GM18517 (cell line): Measurements from ENCODE around the gene PRRG4.
"Not testable (repeated sequence)": the region's sequence is repeated elsewhere in the genome, so short reads cannot be mapped to it uniquely, and the experiment has no call there.

Experiments
- ATAC-seq: cut with Tn5 transposase; IDR thresholded peaks from one replicate; pipeline ENCODE4 v1.9.1; 2021; ENCODE audit warnings: mild to moderate bottlenecking, moderate library complexity; ENCODE audit not compliant: unreplicated experiment

The PRRG4 gene

DNA sequence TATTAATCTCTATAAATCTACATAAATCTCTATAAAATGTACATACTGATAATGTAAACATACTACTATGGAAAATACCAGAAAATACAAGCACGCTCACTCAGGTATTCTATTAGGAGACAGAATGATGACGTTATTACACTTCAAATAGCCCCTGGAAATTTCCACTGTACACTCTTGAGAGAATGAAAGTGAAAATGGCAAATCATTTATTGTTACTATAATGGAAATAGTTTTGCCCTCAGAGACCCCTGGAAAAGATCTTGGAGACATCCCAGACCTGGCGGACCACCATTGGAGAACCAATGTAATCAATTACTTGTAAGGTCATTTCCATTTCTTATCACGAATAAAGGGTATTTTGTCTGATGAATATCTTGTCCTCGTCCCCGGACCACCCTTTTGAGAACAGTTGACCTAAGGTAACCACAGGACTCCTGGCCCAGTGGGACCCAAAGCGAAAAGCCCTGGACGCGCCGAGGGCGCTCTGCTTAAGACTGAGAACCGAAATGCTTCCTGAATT lies 509 bp upstream of the PRRG4 start:
- peak; percentile 49 for ATAC-seq

DNA sequence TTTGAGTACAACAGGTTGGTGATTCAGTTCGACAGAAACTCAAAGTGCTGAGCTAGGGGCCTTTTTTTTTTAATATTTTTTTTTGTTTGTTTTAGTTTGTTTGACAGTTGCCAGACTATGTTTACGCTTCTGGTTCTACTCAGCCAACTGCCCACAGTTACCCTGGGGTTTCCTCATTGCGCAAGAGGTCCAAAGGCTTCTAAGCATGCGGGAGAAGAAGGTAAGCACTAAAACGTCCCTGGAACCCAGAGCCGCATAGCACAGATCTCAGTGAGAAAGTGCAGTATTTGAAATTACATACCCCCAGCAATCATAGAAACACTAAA lies 649 bp downstream of the PRRG4 start:
- peak; percentile 7 for ATAC-seq

DNA sequence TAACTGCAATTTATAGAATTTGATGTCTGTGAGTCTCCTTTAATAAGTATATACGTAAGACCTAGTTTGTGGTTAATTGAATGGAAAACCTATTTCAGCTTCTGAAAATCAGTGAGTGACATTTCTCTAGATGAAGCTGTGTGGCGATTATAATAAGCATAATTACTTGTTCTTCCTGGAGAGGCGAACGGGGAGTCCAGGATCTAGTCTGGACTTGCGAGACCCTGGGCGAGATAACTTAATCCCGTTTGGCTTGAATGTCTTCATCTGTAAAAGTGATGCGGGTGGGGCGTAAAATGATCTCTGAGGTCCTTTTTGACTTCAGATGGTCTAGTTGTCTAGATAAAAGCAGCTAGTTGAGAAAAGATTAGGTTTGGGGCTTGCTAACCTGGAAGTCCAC lies 1.1 kb downstream of the PRRG4 start:
- ATAC-seq = no peak

DNA sequence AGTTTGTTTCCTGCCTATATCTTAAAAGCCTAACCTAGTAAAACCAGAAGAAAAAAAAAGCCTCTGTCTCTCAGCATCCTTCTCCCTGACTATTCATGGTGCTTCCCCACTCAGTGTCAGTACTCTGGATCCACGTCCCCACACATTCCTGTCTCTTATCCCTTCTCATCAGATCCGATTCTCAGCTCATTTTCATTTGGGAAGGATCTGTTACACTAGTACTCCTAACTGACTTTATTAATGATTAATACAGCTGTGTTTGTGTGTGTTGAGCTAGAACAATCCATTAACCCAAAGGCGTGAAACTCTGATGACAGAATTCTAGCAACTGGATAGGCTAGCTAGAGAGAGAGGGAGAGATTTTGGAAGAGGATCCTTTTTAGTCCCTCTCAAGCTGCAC lies 1.5 kb downstream of the PRRG4 start:
- ATAC-seq = no peak

DNA sequence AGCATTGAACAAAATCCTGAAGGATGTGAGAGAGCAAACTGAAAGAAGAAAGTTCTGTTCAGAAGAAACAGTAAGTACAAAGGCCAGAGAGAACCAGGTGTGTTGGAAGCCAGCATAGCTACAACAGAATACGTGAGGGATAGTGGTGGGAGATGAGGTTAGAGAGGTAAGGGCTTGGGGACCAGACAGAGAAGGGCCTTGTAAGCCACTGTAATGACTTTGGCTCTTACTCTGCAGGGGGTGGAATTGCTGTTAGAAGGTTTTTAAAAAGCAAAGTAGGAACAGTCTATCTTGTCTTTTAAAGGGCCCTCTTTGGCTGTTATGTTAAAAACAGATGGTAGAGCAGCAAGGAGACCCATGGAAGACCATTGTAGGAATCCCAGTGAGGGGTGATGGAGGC lies 4.2 kb downstream of the PRRG4 start:
- no peak for ATAC-seq

DNA sequence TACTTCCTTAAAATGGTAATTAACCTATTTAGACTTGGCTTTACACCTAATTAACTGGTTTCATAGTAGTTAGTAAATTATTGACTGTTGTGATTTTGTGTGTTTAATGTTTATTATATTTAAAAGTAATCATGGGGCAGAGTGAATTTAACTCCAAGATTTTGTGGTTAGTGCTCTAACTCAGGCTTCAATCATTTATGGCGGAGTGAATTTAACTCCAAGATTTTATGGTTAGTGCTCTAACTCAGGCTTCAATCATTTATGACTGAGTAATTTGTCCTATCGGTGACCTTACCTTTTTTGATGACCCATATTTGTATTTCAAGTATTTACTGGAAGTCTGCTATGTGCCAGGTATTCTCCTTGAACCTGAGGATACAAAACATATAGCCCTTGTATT lies 7.2 kb downstream of the PRRG4 start:
- ATAC-seq = no peak

DNA sequence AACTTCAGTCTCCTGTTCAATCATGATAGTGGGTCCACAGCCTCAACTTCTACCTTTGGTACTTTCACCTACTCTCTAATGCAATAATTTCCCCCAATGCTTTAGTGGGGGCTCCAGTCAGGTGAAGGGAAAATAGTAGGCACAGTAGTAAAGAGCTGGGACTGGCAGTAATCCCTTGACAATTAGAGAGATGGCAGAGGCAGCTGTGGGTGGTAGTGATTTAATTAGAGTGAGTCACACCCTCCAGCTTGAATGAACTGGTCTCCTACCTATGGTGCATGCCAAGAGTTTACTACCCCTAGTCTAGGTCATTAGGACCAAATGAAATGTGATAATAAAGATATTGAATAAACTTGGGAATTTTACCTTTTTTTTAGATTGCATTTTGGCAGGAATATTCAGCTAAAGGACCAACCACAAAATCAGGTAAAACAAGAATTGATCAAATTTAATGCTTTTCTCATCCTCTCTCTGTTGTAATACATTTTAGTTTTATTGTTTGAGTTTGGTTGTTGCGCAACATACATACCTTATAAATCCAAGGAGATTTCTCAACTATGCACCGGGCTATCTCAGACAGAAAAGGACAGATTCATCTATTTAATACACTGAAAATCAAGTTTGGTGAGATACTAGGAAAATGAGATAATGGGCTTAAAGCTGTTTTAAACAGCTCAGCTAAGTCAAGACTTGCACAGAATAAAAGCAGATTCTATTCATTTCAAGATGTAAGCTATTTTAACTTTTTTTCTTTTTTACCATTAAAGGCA lies 9.0 kb downstream of the PRRG4 start:
- ATAC-seq = no peak

DNA sequence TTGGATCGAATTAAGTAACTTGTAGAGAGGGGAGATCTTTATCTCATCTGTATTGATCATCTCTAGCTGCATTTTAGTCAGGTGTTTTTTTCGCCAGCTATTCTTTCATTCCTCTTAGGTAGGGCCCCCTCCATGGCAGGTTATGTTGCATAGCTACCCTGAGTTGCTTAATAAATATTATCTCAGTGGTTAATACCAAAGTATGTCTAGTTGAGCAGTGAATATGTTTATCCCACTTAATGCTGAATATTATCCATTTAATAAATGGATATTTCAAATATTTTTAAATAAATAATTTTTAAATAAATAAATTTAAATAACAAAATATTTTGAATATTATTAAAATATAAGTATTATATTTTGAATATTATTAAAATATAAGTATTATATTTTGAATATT lies 9.6 kb downstream of the PRRG4 start:
- ATAC-seq = no peak

DNA sequence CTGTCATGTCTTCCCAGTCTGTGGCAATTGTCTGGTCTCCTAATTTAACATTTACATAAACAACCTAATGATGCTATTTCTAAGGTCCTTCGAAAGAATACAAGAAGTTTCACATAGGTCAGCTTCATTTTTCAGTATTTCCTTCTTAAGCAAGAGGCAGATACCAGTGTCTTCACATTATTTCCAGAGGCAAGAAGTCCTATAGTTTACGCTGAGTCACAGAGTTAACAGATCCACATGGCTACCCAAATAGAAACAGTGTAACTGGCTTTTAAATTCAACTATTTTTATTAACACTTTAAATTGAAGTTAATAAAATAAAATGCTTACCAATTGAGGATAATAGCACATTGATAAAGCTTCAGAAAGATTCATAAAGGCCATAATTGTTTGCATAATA lies 10.9 kb downstream of the PRRG4 start:
- no peak for ATAC-seq

DNA sequence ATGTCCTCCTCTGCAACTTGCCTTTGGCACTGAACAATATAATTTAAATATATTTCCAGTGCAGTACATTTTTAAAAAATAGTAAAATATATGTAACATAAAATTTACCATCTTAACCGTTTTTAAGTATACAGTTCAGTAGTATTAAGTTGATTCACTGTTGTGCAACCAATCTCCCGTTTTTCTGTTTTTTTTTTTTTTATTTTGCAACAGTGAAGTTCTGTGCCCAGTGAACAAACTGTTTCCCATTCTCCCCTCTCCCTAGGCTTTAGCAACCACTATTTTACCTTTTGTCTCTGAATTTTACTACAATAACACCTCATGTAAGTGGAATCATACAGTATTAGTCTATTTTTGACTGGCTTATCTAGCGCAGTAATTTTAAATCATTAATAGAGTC lies 13.8 kb downstream of the PRRG4 start:
- no peak for ATAC-seq

DNA sequence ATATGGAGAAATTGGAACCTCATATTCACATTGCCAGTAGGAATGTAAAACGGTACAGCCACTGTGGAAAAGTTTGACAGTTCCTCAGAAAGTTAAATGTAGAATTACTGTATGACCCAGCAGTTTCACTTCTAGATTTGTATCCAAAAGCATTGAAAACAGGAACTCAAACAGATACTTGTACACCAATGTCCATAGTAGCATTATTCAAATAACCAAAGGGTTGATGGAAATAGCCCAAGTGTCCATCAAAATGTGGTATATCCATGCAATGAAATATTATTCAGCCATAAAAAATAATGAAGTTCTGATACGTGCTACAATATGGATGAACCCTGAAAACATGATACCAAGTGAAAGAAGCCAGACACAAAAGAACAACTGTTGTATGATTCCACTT lies 17.8 kb downstream of the PRRG4 start:
- ATAC-seq = no peak

DNA sequence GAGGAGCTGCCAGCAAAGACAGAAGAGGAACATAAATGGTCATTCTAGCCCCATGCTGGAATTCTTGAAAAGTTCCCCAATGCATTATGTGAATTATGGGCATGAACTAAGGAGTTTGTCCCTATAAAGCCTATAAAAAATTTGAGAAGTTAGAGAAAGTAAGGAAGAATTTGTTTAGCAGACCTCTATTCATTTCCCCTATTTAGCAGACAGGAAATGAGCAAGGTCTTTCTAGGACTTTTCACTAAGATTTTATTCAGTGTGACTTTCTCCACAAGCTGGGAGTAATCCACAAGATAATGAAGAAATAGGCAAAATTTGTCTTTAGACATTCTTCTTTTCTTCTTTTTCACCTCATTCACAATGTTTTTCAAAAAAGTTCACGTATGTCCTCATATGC lies 20.0 kb downstream of the PRRG4 start:
- no peak for ATAC-seq

DNA sequence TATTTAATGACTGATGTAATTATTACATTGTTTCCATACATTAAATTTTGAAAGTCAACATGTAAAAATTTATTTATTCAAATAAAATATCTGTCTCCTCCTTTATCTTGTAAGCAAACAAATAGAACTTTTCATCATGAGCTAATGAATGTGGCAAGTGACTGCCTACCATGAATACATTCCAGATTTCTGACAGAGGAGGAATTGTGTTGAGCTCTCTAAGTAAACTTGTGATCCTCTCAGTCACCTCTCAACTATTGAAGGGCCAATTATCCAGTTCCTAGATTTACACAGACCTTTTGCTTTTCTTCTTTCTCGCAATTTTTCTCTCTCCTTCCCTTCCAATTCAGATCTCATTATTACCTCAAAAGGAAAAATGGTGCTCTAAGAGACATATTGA lies 21.5 kb downstream of the PRRG4 start:
- ATAC-seq = no peak

DNA sequence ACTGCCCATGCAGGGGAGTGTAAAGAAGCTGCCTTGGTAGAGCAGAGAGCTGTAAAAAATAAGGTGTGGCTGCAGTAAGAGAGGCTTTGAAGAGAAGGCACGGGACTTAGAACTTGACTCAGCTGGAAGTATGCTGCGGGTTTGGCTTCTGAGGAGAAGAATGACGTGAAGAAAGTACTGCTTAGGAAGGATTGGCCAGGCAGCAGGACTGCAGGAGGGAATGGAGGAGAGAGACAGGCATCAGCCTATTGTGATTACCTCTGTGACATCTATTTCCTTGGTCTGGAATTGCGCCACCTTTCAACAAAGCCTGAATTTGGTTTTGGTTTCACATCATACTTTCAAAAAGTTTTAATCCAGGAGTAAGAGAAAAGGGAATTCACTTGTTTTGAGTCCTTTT lies 22.5 kb downstream of the PRRG4 start:
- ATAC-seq = no peak

DNA sequence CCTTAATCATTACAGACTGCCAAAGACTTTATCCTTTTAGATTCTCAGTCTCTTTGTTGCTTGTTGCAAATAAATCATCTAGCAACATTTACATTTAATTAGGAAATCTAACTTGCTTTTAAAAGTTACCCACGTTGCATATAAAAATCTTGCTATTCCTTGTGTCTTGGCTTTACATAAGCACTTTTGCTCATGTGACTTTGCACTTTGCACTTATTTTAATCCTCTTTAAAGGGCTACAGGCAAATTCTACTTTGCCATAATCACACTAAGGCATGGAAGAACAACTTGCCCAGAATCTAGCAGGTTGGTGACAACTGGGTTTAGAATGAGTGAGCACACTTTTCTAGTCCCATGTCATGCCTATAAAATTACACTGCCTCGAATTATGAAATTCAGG lies 25.9 kb downstream of the PRRG4 start:
- no peak for ATAC-seq

DNA sequence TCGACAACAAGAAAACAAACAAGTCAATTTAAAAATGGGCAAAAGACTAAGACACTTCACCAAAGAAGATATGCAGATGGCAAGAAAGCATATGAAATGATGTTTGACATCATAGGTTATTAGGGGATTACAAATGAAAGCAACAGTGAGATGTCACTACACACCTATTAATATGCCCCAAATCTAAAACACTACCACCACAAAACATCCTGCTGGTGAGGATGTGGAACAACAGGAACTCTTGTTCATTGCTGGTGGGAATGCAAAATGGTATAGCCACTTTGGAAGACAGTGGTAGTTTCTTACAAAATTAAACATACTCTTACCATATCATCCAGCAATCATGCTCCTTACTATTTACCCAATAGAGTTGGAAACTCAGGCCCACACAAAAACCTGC lies 29.0 kb downstream of the PRRG4 start:
- no peak for ATAC-seq

DNA sequence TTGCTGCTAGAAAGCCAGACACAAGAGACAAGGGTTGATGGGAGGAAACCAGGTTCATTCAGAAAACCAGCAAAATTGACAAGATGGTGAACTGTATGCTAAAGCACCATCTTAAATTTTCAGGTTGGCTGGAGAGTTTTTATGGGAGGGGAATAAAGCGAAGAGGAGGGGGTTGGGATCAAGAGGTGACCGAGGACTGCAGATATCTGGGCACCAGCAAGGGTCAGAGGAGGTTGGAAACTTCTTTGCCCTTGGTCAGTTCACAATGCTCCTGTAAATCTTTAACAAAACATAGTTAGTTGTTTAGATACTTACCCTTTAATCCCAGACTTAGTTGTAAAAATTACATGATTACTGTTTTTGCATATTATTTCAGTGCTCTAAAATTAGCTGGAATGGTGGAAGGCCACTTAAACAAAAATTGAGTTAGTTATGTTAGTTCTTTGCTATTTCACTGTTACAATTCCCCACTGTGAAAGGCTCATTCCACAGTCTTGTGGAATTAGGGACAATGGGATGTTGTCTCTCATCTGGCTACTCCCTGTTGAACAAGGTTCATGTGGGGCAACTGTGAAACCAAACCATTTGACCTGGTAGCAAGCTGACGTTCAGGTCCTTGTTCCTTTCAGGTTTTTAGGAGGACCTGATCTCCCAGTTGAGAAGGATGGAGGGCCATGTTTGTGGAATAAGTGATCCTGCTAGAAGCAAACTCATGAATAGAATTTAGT lies 32.3 kb downstream of the PRRG4 start:
- no peak for ATAC-seq

DNA sequence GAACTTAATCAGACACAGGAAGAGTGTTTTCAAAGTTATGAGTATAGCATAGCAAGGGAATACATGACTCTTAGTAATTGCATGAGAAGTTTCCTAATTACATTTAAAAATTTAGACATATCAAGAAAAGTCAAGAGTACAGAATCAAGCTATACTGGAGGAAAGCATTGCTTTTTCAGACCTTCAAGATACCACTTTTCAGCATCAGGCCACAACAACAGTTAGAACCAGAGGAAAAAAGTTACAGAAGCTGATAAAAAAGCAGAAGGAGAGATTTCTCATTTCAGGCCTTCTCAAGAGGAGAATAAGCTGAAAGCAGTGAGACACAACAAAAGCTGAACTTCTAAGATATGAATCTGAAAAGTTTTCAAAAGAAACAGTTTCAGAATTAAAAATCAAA lies 34.8 kb downstream of the PRRG4 start:
- ATAC-seq = no peak

DNA sequence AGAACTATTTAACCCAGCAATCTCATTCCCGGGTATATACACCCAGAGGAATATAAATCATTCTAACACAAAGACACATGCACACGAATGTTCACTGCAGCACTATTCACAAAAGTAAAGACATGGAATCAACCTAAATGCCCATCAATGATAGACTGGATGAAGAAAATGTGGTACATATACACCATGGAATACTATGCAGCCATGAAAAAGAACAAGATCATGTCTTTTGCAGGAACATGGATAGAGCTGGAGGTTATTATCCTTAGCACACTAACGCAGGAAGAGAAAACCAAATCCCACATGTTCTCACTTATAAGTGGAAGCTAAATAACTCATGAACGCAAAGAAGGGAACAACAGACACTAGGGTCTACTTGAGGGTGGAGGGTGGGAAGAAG lies 39.0 kb downstream of the PRRG4 start:
- ATAC-seq = not testable (repeated sequence)

DNA sequence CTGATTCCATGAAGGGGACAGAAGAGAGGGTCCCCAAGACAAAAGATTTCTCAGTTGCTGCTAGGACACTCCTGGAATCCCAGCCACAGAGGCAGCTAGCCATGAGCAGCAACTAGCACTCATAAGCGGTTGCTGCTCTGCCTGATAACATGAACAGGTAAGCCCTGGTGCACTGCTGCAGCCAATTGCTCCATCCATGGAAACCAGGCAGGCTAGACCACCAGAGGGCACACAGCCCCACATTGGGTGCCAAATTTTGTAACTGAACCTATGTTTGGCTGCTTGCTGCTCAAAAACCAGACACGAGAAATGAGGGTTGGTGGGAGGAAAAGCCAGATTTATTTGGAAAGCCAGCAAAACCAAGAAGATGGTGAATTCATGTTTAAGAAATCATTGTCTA lies 40.9 kb downstream of the PRRG4 start:
- ATAC-seq = no peak

DNA sequence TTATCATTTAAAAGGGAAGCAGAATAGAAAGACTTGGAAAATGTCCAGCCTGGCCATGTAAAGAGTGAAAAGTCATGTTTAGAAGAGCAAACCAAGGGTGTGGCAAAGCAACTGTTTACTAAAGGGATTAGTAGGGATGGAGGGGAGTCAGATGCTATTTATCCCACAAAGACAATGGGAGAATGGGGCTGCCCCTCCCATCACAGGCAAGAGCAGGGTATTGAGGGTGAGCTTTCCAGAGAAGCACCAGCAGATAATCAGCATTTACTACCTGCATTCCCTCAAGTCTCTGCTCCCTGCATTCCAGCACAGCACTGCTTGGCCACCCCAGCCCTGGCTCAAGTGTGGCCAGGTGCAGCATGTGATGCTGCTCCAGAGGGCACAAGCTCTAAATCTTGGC lies 44.4 kb downstream of the PRRG4 start:
- no peak for ATAC-seq

DNA sequence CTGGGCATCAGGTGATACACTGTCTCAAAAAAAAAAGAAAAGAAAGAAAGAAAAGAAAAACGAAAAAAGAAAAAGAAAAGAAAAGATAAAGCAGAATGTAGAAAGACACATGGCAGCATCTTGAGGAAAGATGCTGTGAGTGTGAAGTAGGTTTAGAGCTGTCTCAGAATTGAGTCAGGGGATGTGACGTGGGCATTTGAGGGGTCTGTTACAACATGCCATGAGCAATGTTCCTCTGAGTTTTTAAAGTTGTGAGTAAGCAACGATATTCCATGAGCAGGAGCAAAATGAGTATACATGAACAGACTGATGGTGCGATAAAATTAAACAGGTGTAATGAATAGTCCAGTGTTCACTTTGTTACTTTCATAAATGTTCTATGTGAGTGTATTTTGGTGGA lies 51.6 kb downstream of the PRRG4 start:
- no peak for ATAC-seq

DNA sequence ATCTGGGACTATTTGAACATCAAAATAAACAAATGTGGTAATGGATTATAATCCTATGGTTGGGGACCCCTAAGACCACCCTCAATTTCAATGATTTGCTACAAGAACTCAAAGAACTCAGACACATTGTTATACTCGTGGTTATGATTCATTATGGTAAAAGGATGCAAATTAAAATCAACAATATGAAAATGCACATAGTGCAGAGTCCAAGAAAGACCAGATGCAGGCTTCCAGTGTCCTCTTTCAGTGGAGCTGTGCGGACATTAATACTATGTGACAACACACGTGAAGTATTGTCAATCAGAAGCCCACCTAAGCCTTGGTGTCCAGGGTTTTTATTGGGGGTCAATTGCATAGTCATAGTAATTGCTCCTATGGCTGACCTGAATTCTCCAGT lies 53.7 kb downstream of the PRRG4 start:
- no peak for ATAC-seq
